Bronchus fibroblast of lung (primary cell): ENCODE data around the gene ARL6IP1. TPM values are rescaled to one million over a fixed set of nuclear protein-coding genes. Genes with fewer than 3 reads are reported as not detected.

Experiments
- total RNA-seq: library from RNA; depleted of rRNA; stranded (reverse); fragments of >200 nt; gene quantifications from 2 replicates; pipeline ENCODE4 v1.2.3, GENCODE V29; 2015

Gene ARL6IP1
- 309 and 311 TPM in 2 replicates for total RNA-seq

DNA sequence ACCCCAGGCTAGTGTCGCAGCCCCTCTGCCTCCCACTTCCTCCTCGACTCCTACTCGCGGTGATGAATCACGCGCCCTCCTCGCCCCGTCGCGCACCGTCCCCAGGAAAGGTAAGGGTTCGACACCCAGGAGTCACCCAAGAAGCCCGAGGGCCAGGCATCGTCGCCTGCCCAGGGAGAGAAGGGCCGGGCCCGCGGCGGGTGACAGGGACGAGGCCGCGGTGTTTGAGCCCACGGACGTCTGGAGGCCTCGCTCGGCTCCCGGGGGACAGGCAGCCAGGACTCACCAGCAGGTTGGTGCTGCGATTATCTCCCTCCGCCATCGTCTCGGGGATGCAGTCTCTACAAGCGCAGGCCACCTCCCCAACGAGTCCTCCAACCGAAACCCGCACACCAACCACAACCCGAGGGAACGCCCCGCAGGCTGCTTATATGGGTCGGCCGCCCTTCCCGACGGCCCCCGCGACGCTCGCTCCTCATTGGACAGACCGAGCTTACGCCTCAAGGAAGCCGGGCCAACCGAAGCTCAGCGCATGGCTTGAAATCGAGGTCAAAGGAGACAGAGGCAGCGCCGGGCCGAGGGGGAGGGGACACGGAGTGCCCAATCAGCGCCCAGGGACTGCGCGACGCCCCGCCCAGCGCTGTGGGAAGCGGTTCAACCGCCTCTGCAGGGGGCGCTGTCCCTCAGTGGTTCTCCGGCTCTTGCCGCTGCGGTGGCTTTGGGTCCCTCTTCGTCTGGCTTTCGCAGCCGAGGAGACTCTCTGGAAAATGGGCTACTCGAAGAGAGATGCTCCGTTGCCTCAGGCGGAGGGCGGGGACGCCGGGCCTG is at the start of gene ARL6IP1:
Gene ARL6IP1, minus strand, starts transcription at position 405 of the 828 bp plus-strand sequence. Its CDS starts 83 bp downstream, at position 322.

DNA sequence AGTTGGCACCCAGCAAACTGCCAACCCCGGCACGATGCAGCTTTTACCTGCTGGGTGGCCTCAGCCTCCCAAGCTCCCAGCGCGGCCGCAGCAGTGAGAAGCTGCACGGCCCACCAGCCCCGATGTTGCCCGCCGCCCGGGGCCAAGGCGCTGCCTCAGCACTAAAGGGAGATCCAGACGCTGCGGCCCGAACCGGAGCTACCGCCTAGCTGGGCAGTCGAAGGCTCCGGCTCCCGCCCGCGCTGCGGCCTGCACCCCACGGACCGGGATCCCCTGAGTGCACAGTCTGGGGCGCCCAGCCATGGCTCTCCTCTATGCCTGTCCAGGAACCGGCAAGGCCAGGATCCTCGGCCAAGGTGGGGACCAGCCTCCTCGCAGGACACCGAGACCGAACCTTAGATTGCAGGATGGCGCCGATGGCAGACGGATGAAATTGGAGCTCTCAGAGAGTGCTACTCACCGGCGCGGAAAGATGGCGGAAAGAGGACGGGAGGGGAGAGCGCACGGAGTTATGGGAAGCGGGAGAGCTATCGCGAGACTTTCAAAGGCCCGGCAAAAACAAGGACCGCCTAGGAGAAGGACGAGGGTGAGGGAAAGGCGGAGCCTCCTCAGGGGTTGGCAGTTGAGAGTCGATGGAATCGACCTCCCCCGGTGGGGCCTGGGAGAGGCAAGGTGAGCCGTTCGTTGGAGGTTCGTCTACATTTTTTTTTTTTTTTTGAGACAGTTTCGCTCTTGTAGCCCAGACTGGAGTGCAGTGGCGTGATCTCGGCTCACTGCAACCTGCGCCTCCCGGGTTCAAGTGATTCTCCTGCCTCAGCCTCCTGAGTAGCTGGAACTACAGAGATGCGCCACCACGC is 11.3 kb downstream of the ARL6IP1 start, which contains the start of gene RPS15A:
Gene RPS15A, minus strand, starts transcription at position 485 of the 857 bp plus-strand sequence. CDS start 1,221 bp downstream, outside the sequence.

Other genes with a start within 250 kb of the ARL6IP1 start
- 83.6 and 88.2 TPM in 2 replicates for gene NOMO2, start 239.5 kb downstream of the ARL6IP1 start, total RNA-seq
- gene RPS15A, start 11.2 kb downstream of the ARL6IP1 start, total RNA-seq = 2,523 and 2,802 TPM in 2 replicates
- gene SMG1, start 124.9 kb upstream of the ARL6IP1 start, total RNA-seq = 12.3 and 16.1 TPM in 2 replicates
- gene TMC7, start 182.4 kb upstream of the ARL6IP1 start, total RNA-seq = 0.15 and 0.34 TPM in 2 replicates